ENCODE measurements around the gene SPATS2.
"Not testable (repeated sequence)": the region's sequence is repeated elsewhere in the genome, so short reads cannot be mapped to it uniquely, and the experiment has no call there.

Gene SPATS2

DNA sequence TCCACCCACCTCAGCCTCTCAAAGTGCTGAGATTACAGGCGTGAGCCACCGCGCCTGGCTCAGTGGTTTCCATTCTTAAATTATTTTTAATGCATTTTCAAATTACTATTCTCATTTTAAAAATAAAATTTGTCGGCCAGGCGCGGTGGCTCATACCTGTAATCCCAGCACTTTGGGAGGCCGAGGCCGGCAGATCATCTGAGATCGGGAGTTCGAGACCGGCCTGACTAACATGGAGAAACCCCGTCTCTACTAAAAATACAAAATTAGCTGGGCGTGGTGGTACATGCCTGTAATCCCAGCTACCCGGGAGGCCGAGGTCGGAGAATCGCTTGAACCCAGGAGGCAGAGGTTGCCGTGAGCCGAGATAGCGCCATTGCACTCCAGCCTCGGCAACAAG, 33.5 kb upstream of the SPATS2 start:
- Mint-ChIP-seq H3K27me3 (peaks cover 41% of the 10 kb centered on the region), H3K4me1 (peaks cover 27% of the 10 kb centered on the region)
- not testable (repeated sequence) for H3K36me3 Mint-ChIP-seq, H3K27ac Mint-ChIP-seq, H3K9me3 Mint-ChIP-seq, H3K4me3 Mint-ChIP-seq

DNA sequence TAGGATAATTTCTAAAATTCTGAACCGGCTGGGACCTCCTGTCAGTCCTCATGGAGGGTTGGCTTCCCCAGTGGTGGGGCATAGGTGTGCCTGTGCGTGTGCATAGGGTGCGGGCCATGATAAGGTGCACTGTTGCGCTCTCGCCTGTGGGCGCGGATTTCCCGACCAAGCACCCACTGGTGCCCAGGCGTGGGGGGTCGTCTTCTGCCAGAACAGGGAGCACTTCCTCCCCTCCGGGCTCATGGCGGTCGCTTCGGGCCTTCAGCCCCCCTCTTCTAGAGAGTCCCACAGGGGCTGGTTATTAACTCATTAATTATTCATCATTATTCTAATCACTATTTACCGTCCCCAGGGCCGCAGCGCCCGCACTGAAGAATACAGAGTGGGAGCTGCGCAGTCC, 33.0 kb upstream of the SPATS2 start:
- Mint-ChIP-seq H3K4me1 (peaks cover 27% of the 10 kb centered on the region), H3K27ac (no peak overlapping the region), H3K36me3 (peaks cover 2% of the 10 kb centered on the region), H3K9me3 (no peaks in the 10 kb centered on the region), H3K27me3 (peaks cover 42% of the 10 kb centered on the region), H3K4me3 (no peak overlapping the region)

DNA sequence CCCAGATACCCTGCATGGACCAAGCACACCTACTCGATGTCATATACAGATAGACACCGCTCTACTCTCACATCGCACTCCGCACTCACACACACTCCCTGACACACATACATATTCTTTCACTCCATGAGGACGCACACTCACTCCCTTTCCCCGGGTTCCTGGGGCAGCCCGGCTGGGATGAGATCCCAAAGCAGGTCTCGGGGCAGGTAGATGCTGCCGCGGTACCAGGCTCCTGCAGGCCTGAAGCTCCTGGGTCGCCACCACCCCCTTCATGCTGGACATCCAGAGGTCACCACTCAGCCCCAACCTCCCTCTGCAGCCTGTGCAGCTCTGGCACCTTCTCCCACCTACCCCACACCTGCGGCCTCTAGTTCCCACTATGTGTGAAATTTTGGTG, 32.6 kb upstream of the SPATS2 start:
- peaks cover 27% of the 10 kb centered on the region for H3K4me1 Mint-ChIP-seq
- H3K4me3 Mint-ChIP-seq, result no peak overlapping the region
- H3K27ac Mint-ChIP-seq, result no peak overlapping the region
- peaks cover 44% of the 10 kb centered on the region for H3K27me3 Mint-ChIP-seq
- H3K9me3 Mint-ChIP-seq, result no peaks in the 10 kb centered on the region
- peaks cover 2% of the 10 kb centered on the region for H3K36me3 Mint-ChIP-seq

DNA sequence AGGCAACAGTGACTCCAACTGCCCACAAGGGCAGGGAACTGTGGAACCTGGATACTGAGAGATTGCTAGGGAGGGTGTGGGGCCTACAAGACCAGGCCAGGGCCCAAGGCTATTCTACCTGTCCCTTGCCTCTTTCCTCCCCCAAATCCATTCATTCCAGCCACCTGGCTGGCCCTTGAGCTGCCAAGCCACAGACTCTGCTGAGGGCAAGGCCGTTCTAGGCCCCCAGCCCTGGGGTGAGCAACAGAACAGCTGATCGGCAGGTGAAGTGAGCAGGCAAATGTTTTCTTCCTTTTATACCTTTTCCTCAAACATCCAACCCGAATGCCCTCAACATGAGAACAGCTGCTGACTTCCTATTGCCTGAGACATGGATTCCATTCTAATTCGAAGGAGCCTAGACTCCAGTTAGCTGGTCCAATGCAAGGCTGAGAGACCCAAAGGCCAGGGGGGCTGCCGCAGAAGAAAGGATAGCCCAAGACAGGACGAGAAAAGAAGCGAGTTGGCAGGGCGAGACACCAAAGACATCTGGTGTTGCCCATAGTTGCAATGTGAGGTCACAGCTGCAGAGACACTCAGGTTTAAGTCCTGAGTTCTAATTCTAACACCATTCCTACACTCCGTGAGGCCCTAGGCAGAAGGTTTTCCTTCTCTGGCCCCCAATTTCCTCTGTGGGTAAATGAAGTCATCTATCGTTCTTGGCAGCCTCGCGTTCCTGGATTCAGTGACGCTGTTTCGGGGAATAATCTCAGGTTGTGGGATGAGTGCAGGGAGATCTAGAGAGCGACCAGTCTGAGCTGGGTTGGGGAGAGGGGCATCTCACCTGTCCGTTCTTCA, 31.9 kb upstream of the SPATS2 start:
- H3K27ac Mint-ChIP-seq, result peak overlapping the region; percentile 55
- H3K27me3 Mint-ChIP-seq, result peaks cover 47% of the 10 kb centered on the region
- H3K36me3 Mint-ChIP-seq, result peaks cover 2% of the 10 kb centered on the region
- peak overlapping the region; percentile 27 for H3K4me3 Mint-ChIP-seq
- peaks cover 27% of the 10 kb centered on the region for H3K4me1 Mint-ChIP-seq
- H3K9me3 Mint-ChIP-seq, result no peaks in the 10 kb centered on the region

DNA sequence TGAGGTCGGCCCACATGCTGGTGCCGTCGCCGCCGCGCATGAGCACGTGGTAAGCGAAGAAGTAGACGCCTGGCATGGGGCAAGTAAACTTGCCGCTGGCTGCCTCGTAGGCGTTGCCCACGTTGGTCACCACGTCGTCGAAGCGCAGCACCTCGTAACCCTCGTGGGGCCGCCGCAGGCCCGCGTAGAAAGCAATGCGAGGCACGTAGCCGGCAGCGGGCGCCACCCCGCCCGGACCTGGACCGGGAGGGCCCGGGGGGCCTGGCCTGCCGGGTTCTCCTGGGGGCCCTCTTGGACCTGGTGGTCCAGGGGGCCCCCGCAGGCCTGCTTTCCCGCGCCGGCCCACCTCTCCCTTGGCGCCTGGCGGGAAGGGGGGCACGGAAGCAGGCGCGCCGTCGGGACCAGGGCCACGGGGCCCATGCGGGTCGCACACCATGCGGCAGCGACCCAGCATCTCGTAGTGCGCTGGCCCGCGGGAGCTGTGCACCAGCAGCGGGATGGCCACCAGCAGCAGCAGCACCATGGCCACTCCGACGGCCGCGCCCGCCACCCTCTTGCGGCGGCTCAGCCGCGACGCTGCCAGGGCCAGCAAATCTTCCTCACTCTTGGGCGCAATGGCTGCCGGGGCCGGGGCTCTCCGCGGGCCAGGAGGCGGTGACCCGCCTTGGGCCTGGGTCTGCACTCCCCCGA, 31.2 kb upstream of the SPATS2 start:
- Mint-ChIP-seq H3K9me3 (no peaks in the 10 kb centered on the region), H3K4me1 (peaks cover 27% of the 10 kb centered on the region), H3K4me3 (no peak overlapping the region), H3K27ac (peak overlapping the region; percentile 55), H3K27me3 (peaks cover 52% of the 10 kb centered on the region), H3K36me3 (peaks cover 2% of the 10 kb centered on the region)

DNA sequence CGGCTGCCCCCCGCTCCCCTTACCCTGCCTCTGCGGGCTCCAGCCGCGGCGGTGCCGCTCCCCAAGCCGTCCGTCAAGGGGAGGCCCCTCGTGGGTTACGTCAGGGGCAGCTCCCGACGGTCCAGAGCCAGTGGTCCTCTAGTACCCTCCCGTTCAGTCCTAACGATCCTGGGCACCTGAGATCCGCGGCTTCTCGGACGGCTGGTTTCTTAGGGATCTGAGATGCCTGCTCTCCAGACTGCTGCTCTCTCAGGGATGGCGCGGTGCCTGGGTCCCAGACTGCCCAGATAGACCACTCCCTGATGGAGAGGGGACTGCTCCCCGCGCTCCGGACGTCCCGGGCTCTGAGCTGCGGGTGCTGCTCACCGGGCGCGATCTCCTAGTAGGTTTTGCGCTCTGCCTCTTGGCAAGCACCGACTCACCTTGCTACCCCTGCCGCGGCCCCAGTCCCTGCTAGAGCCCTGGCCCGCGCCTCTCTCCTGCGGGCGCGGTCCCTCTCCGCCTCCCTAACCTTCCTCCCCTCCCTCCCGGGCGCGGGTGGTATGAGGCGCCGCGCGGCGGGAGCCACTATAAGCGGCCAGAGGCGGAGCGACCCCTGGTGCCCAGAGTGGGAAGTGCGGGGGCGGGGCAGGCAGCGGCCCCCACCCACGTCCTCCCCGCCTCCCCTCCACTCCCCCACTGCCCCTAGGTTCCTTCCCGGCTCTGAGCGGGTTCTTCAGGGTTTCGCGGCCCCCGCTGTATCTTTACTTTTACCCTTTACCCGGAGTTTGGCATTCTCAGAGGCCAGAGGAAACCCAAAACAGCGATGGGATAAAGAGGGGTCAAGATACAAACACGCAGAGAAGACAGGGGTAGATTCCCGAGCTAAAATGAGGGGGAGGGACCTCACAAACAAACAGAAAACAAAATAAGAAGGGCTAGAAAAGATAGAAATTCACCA, 30.3 kb upstream of the SPATS2 start, which contains the start of gene C1QL4:
C1QL4 (minus strand) TSS at position 544 of the 940 bp plus-strand sequence. CDS start 711 bp downstream, outside the sequence.
- H3K27ac Mint-ChIP-seq, result no peak within 1 kb of the TSS
- peak within 1 kb of the TSS; percentile 64 for H3K4me3 Mint-ChIP-seq
- no peaks in the 10 kb centered on the region for H3K9me3 Mint-ChIP-seq
- peaks cover 27% of the 10 kb centered on the region for H3K4me1 Mint-ChIP-seq
- H3K36me3 Mint-ChIP-seq, result peaks cover 2% of the 10 kb centered on the region
- peaks cover 47% of the 10 kb centered on the region for H3K27me3 Mint-ChIP-seq

DNA sequence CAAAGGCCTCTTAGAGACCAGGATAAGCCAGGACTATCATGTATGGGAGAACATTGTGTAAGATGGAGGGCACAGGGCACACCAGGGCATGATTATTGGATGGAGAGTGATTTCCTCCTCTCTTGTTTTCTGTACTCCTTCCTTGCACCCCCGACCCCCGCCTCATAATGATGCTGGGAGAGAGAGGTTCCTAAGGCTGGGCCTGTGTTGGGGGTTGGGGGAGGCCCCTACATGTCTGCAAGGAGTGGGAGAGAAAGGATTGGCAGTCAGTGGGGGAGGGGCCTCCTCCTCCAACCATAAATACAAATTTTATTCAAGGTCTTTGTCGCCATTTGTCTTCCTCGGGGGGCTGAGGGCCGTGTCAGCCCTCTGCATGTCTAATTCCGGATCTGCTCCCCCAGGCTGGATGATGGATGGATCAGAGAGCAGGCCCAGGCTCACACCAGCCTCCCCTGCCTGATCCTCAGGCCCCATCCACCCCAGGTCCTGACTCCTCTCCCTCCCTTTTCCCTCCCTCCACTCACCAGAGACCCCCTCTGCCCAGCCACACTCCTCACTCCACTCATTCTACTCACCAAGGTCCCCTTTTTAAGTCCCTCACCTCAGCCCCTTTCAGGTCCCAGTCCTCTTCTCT, 28.3 kb upstream of the SPATS2 start:
- Mint-ChIP-seq H3K27ac (no peak overlapping the region), H3K36me3 (peaks cover 2% of the 10 kb centered on the region), H3K9me3 (no peaks in the 10 kb centered on the region), H3K27me3 (peaks cover 44% of the 10 kb centered on the region), H3K4me3 (no peak overlapping the region), H3K4me1 (peaks cover 36% of the 10 kb centered on the region)

DNA sequence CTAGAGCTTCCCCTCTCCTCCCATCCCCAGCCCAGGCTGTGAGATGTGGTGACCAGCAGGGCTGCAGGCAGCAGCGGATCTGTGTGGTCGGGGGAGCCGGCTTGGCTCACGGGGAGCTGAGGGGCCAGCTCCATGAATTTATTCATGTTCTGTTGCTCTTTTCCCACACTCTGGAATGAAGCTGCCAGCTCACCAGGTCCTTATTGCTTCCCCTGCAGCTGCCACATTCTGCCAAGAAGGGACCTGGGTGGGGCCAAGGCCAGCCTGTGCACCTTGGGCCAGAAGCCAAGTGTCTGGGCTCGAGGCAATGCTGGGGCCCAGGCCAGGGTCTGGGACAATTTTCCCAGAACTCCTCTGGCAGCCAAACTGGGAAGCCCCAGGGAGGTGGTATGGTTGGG, 27.8 kb upstream of the SPATS2 start:
- Mint-ChIP-seq H3K4me3 (no peak overlapping the region), H3K27ac (no peak overlapping the region), H3K4me1 (peaks cover 41% of the 10 kb centered on the region), H3K27me3 (peaks cover 46% of the 10 kb centered on the region), H3K36me3 (peaks cover 2% of the 10 kb centered on the region), H3K9me3 (no peaks in the 10 kb centered on the region)

DNA sequence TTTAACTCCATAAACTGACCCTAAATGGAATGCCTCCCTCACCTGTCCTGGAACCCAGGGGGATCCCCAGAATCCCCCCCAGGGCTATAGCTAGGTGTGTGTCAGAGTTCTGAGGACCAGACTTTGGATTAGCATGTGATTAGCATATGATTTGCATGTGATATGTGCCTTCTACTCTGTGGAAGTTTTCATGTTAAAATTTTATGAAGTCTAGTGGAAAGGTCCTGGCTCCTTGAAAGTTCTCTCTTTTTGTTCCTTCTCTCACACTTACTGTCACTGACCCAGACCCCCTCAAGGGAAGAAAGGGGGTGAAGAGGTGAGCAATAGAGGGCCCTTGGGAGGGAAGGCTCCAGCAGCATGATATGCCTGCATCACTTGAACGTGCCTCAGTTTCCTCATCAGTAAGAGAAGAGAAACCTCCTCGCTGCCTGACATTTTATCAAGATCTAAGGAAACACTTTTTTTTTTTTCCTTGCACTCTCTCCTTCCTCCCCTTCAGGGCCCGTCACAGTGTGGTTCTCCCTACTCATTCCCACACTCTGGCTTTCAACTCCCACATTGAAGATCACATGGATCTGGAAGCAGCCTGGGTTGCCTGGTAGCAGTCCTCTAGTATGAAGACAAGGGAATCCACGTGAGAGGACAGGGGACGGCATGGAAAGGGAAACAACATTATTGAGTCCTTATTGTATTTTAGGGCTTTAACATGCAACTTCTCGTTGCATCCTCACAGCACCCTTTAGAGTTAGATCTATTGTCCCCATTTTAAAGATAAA, 27.0 kb upstream of the SPATS2 start:
- Mint-ChIP-seq H3K4me3 (no peak overlapping the region), H3K4me1 (peaks cover 40% of the 10 kb centered on the region), H3K27me3 (peaks cover 41% of the 10 kb centered on the region), H3K9me3 (no peaks in the 10 kb centered on the region), H3K36me3 (peaks cover 2% of the 10 kb centered on the region), H3K27ac (peak overlapping the region; percentile 12)

DNA sequence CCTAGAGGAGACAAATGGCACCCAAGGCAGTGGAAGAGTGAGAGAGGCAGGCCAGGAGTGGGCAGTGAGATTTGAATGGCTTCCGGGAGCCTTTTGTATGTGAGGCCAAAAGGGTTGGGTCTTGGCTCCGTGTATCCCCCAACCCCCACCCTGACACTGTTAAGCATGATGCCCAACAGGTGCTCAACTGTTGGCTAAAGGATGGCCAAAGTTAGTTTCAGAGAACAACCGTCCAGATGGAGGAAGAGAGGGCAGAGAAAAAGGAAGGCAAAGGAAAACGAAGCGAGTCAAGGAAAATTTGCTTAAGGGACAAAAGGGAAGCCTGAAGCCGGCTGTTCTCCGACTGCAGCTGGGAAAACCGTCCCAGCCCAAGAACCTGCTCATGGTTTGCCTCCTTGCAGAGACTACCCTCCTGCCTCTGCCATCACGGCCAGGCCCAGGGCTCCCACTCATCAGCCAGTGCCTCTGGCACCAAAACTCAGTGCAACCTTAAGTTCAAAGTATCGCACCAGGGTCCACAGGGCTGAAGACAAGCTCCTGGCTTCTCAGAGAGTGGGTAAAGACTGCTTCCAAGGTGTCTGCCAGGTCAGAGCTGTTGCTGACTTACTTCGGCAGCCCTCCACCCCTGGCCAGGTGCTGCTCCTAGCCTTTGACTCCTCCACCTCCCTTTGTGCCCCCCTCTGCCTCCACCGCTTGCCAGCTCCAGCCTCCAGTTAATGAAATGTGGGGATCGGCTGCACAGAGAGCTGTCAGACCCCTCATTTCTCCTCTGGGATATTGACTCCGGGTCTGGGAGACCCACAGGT, 26.1 kb upstream of the SPATS2 start:
- Mint-ChIP-seq H3K4me1 (peaks cover 44% of the 10 kb centered on the region), H3K9me3 (no peaks in the 10 kb centered on the region), H3K36me3 (no peaks in the 10 kb centered on the region), H3K27ac (no peak overlapping the region), H3K27me3 (peaks cover 39% of the 10 kb centered on the region), H3K4me3 (peak overlapping the region; percentile 19)

DNA sequence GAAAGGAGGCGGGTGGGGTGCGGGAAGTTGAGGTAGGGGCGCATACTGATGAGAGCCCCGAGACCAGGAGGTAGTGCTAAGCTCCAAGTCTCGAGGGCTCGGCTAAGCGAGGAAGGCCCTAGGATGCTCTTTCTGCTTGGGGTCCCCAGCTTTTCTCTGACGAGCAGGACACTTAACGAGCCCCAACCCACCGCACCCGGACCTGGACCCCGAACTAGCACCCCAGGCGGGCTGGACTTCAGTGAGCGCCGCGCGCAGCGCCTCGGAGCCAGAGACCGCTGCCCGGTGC, 25.5 kb upstream of the SPATS2 start:
- no peak overlapping the region for H3K4me3 Mint-ChIP-seq
- H3K36me3 Mint-ChIP-seq, result no peaks in the 10 kb centered on the region
- H3K4me1 Mint-ChIP-seq, result peaks cover 48% of the 10 kb centered on the region
- no peak overlapping the region for H3K27ac Mint-ChIP-seq
- peaks cover 42% of the 10 kb centered on the region for H3K27me3 Mint-ChIP-seq
- no peaks in the 10 kb centered on the region for H3K9me3 Mint-ChIP-seq

DNA sequence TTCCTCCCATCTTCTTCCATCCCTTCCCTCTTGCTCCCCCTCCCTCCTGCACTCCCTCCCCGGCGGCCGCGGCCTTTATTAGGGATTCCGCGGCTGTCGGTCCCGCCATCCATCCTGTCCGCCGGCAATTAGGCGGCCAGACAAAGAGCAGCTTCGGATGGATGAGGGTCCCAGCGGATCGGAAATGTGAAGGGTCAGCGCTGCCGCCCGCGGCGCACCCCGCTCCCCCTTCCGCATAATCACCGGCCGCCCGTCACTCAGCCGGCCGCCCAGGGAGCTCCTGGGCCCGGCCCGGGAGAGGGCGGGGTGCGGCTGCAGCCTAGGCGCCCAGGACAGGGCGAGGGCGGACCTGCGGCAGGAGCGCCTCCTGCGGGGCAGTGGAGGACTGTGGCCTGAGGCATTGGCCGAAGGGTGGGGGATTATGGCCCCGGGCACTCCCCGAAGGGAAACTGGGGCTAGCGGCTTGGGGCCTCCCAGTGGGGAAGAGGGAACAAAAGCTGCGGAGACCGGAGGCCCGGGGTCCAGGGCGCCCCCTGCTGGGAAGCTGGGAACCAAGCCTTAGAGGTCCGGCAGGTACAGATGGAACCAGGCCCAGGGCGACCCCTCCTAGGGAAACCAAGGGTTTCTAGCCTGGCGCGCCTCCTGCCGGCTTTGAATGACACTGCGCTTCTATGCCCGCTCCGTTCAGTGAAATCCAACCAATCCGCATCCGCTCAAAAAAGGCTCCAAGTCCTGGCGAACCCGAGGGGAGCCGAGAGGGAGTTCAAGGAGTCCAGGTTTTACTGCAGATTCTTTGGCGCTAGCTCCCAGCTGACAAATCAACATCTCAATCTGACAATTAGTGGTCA, 25.0 kb upstream of the SPATS2 start:
- Mint-ChIP-seq H3K4me3 (peak overlapping the region; percentile 64), H3K9me3 (no peaks in the 10 kb centered on the region), H3K27ac (peak overlapping the region; percentile 82), H3K36me3 (no peaks in the 10 kb centered on the region), H3K4me1 (peaks cover 48% of the 10 kb centered on the region), H3K27me3 (peaks cover 42% of the 10 kb centered on the region)

Data from activated naive CD4-positive, alpha-beta T cell treated with anti-CD3 and anti-CD28 coated beads, Interleukin-2, amount 50 U/mL, for 24 hours (primary cell).